Liver (tissue), 9 donors: Measurements from ENCODE around the gene VWCE. TPM values are rescaled to one million over a fixed set of nuclear protein-coding genes. Genes with fewer than 3 reads are reported as not detected.
"Not testable (repeated sequence)": the region's sequence is repeated elsewhere in the genome, so short reads cannot be mapped to it uniquely, and the experiment has no call there.

Source experiments
- DNase-seq: peaks from one replicate; pipeline ENCODE4 v3.0.0-alpha.2; 2017; ENCODE audit warnings: low spot score
- H3K27ac ChIP-seq, 2 donors: one replicate each; pipeline ENCODE4 v1.7.0; 2013; ENCODE audit warnings: inconsistent platforms in 2 of 2, low read length in 2 of 2, control low read depth in 1 of 2, low read depth in 1 of 2, mild to moderate bottlenecking in 1 of 2
- H3K27me3 ChIP-seq, 4 donors: one replicate each; pipeline versions ENCODE4 v1.6.1 to v1.7.0; 2013; ENCODE audit warnings: low read length in 3 of 4, inconsistent platforms in 1 of 4, mild to moderate bottlenecking in 1 of 4, moderate library complexity in 1 of 4; ENCODE audit not compliant: control insufficient read depth in 4 of 4, insufficient read depth in 4 of 4
- H3K36me3 ChIP-seq, 4 donors: one replicate each; pipeline versions ENCODE4 v1.6.1 to v1.7.0; 2013; ENCODE audit warnings: low read length in 3 of 4, mild to moderate bottlenecking in 3 of 4, low read depth in 1 of 4, moderate library complexity in 1 of 4; ENCODE audit not compliant: control insufficient read depth in 4 of 4, insufficient read depth in 3 of 4
- H3K4me1 ChIP-seq, 4 donors: one replicate each; pipeline versions ENCODE4 v1.6.1 to v1.7.0; 2013; ENCODE audit warnings: low read length in 3 of 4, mild to moderate bottlenecking in 3 of 4, moderate library complexity in 1 of 4; ENCODE audit not compliant: control insufficient read depth in 4 of 4, insufficient read depth in 4 of 4
- H3K4me3 ChIP-seq, 3 donors: one replicate each; pipeline versions ENCODE4 v1.6.1 to v1.7.0; 2013; ENCODE audit warnings: low read length in 3 of 3, control low read depth in 1 of 3, low read depth in 1 of 3, mild to moderate bottlenecking in 1 of 3
- H3K9ac ChIP-seq, 2 donors: one replicate each; pipeline ENCODE4 v1.7.0; 2013; ENCODE audit warnings: low read length in 2 of 2, mild to moderate bottlenecking in 2 of 2, moderate library complexity in 2 of 2, control low read depth in 1 of 2, low read depth in 1 of 2
- H3K9me3 ChIP-seq, 4 donors: one replicate each; pipeline versions ENCODE4 v1.6.1 to v1.7.0; 2013; ENCODE audit warnings: low read length in 3 of 4; ENCODE audit not compliant: control insufficient read depth in 4 of 4
- WGBS: extraction: QIAGEN DNeasy Blood & Tissue Kit; methylation state at CpG from one replicate; pipeline ENCODE4 v1.1.7; 2013; 5-methylcytosine and 5-hydroxymethylcytosine counted together
- polyA plus RNA-seq, 2 donors: library from polyadenylated mRNA; stranded (reverse) in 1 of 2; unstranded in 1 of 2; fragments of 200-250 nt in 1 of 2; fragments of >200 nt in 1 of 2; fragmentation: Nextera tagmentation in 1 of 2; extraction: Ambion mirVana in 1 of 2; gene quantifications; one replicate each; pipeline versions ENCODE4 v1.2.1 to v1.2.3, GENCODE V29; 2013 to 2015
- total RNA-seq, 2 donors: library from RNA; depleted of rRNA; stranded (reverse); fragments of >200 nt; gene quantifications; one replicate each; pipeline ENCODE4 v1.2.3, GENCODE V29; 2014
- donor health status: healthy.
- donor health status: healthy.
- donor health status: healthy.
- donor health status: healthy.
- donor health status: healthy.

VWCE gene
- total and polyA plus RNA-seq, 4 donors: 1.9 to 6.0 (median 2.7) TPM

DNA sequence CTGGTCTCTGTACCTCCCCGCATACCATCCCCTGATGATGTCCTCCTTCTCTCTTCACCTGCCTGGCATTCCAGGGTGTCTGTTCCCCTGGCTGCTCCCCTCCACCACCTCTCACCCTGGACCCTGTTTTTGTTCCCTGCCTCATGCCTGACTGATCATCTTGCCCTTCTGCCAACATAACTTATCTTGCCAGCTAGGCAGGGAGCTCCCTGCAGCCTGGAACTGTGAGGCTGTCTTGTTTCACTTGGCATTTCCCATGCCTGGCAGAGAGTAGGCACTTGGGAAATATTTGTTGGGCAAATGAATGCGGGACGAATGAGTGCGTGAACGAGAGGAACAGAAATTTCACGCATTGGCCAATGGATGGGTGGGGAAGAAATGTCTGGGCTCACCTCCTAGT is 65.7 kb downstream of the VWCE start:
- not testable (repeated sequence) for DNase-seq, H3K27me3 ChIP-seq, H3K4me3 ChIP-seq, H3K36me3 ChIP-seq, H3K9me3 ChIP-seq, H3K27ac ChIP-seq, H3K4me1 ChIP-seq, H3K9ac ChIP-seq
- WGBS: no CpG with 5 or more reads among the region's 6 CpGs

DNA sequence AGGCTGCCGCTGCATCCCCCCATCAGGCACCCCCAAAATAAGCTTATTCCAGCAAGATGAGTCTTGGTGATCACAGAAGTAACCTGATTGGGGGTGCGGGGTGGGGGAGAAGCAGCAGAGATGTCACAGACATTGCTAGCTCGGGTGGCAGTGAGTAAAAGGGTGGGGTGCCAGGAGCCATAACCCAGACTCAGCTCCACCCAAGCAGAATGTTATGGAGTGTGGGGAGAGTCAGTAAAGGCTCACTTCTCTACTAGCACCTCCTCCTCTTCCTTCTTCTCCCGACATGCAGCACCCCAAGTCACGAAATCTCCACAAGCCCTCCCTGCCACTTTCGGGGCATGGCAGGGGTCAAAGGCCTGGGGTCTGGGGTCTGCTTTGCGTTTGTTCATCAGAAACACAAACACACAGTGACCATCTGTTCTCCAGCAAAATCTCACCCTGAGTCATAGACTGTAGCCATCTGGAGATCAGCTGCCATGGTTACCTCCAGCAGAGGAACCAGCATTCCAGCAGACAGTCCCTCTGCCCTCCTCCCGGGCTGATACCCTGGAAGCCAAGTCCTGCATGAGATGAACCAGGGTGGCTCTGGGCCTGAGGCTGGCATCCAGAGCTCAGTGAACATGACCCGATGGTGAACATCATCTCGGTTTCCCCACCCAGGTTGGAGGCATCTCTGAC is 68.5 kb downstream of the VWCE start:
- not testable (repeated sequence) for H3K9ac ChIP-seq, H3K9me3 ChIP-seq, H3K27me3 ChIP-seq, H3K36me3 ChIP-seq, DNase-seq, H3K4me1 ChIP-seq, H3K27ac ChIP-seq, H3K4me3 ChIP-seq
- no CpG with 5 or more reads among the region's 10 CpGs for WGBS

DNA sequence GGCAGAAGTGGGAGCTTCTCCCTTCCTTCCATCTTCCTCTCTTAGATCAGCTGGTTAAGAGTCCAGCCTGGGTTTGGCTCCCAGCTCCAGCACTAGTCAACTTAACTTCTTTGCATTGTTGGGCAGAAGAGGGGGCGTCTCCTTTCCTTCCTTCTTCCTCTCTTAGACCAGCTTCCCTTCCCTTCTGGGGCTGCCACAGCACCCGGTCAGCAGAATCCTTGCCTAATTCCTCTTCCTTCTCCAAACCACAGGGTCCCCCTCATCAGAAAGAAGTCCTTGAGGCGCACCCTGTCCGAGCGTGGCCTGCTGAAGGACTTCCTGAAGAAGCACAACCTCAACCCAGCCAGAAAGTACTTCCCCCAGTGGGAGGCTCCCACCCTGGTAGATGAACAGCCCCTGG is 72.4 kb downstream of the VWCE start:
- not testable (repeated sequence) for H3K36me3 ChIP-seq, H3K4me1 ChIP-seq, H3K27me3 ChIP-seq, DNase-seq, H3K9me3 ChIP-seq, H3K27ac ChIP-seq, H3K9ac ChIP-seq, H3K4me3 ChIP-seq
- no CpG with 5 or more reads among the region's 5 CpGs for WGBS

DNA sequence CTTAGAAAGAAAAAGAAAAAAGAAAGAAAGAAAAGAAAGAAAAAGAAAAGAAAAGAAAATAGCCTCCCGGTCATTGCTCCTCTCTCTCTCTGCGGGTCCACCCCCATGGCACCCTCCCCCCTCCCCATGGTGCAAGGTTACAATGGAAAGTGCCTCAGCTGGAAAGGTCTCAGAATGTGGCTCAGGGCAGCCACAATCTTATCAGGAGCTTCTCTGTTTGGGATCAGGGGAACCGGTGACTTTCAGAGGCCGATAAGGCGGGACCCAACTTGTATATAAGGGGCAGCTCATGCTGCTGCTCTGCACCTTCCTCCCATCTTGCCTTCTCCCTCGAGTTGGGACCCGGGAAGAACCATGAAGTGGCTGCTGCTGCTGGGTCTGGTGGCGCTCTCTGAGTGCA is 73.1 kb downstream of the VWCE start, which contains the start of gene PGA4:
PGA4 (plus strand) TSS at position 301 of the 400 bp plus-strand sequence; CDS start at position 355, 54 bp downstream.
- H3K36me3 ChIP-seq, H3K4me3 ChIP-seq, DNase-seq, H3K4me1 ChIP-seq, H3K9me3 ChIP-seq, H3K27ac ChIP-seq, H3K9ac ChIP-seq, H3K27me3 ChIP-seq: not testable (repeated sequence)
- no CpG with 5 or more reads among the region's 8 CpGs for WGBS

DNA sequence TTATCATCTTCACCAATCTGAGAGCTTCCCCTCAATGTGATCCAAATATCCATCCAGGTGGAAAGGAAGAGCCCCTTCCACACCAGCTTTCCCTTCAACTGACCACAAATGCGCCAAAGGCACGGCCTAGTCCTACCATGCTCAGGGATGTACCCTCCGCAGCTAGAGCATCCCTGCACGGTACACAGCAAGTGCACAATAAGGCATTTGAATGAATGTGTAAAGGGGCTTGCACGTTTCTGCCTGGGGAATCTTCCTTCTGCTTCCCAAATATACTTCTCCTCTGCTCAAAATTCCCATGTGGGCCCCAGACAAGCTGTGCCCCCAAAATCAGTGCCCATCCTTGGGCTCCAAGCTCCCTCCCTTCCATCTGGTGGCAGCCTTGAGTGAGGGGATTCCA is 76.1 kb downstream of the VWCE start:
- not testable (repeated sequence) for H3K27me3 ChIP-seq, H3K4me1 ChIP-seq, H3K27ac ChIP-seq, H3K36me3 ChIP-seq, H3K9me3 ChIP-seq, H3K9ac ChIP-seq, DNase-seq, H3K4me3 ChIP-seq
- 89% methylated on average over 5 of the region's 5 CpGs for whole genome bisulfite sequencing

DNA sequence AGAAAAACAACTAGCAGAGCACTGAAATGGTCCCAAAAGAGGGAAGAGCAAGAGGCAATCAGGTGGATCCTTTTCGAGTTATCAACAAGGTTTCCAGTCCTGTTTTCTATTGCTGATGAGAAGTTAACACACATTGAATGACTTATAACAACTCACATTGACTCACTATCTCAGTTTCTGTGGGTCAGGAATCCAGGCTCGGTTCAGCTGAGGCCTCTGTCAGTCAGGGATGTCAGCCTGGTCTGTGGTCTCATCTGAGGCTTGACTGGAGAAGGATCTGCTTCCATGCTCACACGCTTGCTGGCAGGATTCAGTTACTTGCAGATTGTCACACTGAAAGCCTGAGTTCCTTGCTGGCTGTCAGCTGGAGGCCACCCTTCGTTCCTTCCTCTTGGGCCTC is 76.8 kb downstream of the VWCE start:
- H3K4me1 ChIP-seq, H3K9me3 ChIP-seq, H3K4me3 ChIP-seq, H3K36me3 ChIP-seq, H3K27ac ChIP-seq, H3K27me3 ChIP-seq, DNase-seq, H3K9ac ChIP-seq: not testable (repeated sequence)
- no CpG with 5 or more reads among the region's 4 CpGs for WGBS

DNA sequence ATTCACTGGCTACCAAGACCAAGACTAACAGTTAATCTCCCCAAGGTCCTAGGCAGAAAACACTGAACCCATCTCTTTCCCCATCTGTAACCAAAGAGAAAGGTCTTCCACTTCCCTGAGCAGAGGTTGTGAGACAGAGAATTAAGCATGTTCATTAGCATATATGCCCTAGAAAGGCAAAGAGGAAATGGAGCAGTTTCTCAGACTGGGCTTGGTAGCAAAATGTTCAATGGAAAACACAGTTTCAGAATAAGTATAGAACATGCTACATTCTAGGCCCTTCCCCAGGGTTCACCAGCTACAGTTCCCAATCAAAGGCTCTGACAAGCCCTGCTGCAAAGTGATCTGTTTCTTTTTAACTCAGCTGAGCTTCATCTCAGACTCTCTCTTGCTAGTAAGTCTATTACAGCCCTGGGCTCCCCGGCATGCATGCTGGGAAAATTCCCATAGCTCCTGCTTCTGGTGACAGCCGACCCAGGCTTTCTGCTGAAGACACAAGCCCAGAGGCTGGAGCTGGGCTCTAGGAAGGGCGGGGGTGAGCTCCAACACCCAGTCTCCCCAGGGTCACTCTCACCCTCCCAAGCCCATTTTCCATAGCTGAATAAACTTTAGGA is 81.3 kb downstream of the VWCE start:
- DNase-seq, H3K27me3 ChIP-seq: not testable (repeated sequence)
- no CpG with 5 or more reads among the region's 3 CpGs for WGBS

DNA sequence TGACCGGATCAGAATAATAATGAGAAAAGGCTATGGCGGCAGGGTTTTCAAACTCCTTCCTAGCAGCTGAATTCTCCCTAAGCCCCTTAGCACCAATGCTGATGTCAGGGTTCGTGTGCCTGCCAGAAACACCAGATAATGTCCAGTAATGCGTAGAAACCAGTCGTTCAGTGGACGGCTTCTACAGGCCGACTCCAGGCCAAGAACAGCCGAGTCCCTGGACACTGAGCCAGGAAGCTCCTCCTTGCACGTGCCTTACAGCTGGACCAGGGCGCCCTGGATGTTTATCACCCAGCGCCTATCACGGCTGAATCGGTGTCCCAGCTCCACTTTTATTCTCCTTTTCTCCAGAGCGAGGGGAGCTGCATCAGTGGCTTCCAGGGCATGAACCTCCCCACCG is 82.9 kb downstream of the VWCE start:
- H3K9ac ChIP-seq, H3K27me3 ChIP-seq, H3K4me1 ChIP-seq, H3K4me3 ChIP-seq, H3K27ac ChIP-seq, H3K36me3 ChIP-seq, H3K9me3 ChIP-seq, DNase-seq: not testable (repeated sequence)
- WGBS: no CpG with 5 or more reads among the region's 15 CpGs

More for the DNA sequence above, 81.3 kb downstream of the VWCE start:
- H3K9me3 ChIP-seq, H3K27ac ChIP-seq, H3K4me1 ChIP-seq, H3K4me3 ChIP-seq, H3K9ac ChIP-seq, H3K36me3 ChIP-seq: not testable (repeated sequence)
